Thyroid gland (tissue), 4 donors: ENCODE results near the gene COL7A1. TPM values are rescaled to one million over a fixed set of nuclear protein-coding genes. Genes with fewer than 3 reads are reported as not detected.

Source experiments
- DNase-seq, 2 donors: peaks; one replicate each; pipeline ENCODE4 v3.0.0-alpha.2; 2019
- H3K27ac ChIP-seq, 3 donors: fragments of 200-600 bp; sonication (generic); 1 replicate in 2 of 3; 2 replicates in 1 of 3; pipeline ENCODE4 v1.5.1; 2016 to 2019; ENCODE audit warnings: mild to moderate bottlenecking in 1 of 3, moderate library complexity in 1 of 3
- H3K27me3 ChIP-seq: fragments of 200-600 bp; sonication (generic); one replicate; pipeline ENCODE4 v1.5.1; 2019
- H3K36me3 ChIP-seq, 2 donors: fragments of 200-600 bp; sonication (generic); one replicate each; pipeline ENCODE4 v1.5.1; 2016 to 2019
- H3K4me1 ChIP-seq, 2 donors: fragments of 200-600 bp; sonication (generic); one replicate each; pipeline ENCODE4 v1.5.1; 2017 to 2019
- H3K4me3 ChIP-seq, 3 donors: fragments of 200-600 bp; sonication (generic); replicated peaks in 1 of 3; 1 replicate in 2 of 3; 2 replicates in 1 of 3; pipeline ENCODE4 v1.5.1; 2016; ENCODE audit warnings: mild to moderate bottlenecking in 1 of 3
- H3K9me3 ChIP-seq: fragments of 200-600 bp; sonication (generic); one replicate; pipeline ENCODE4 v1.5.1; 2017
- POLR2A ChIP-seq, 2 donors: fragments of 450-650 bp; IDR thresholded peaks; one replicate each; pipeline ENCODE4 v1.6.1; 2017; ENCODE audit warnings: antibody characterized with exemption in 2 of 2, mild to moderate bottlenecking in 2 of 2, moderate library complexity in 1 of 2
- WGBS, 2 donors: methylation state at CpG; one replicate each; pipeline ENCODE4 v1.1.5; 2017; 5-methylcytosine and 5-hydroxymethylcytosine counted together
- intact Hi-C: fragments of 100-400 bp; cut with DNase I; formaldehyde crosslinking; loops from one replicate; pipeline ENCODE4 v1.15.1; 2023
- total RNA-seq, 4 donors: library from RNA; depleted of rRNA; stranded (reverse); fragments of >200 nt; gene quantifications; one replicate each; pipeline ENCODE4 v1.2.3, GENCODE V29; 2016
- TF ChIP-seq, protein P1 (sequence below), 6 experiments: fragments of 200-600 bp in 3 of 6; fragments of 450-650 bp in 3 of 6; sonication (generic) in 3 of 6; IDR thresholded peaks; one replicate each; pipeline ENCODE4 v1.5.1; 2016 to 2019; ENCODE audit warnings: antibody characterized with exemption in 6 of 6, mild to moderate bottlenecking in 2 of 6, inconsistent platforms in 1 of 6, moderate library complexity in 1 of 6

The COL7A1 gene
- total RNA-seq, 4 donors from 2014 or later = 0.34 to 1.0 (median 0.80) TPM

DNA sequence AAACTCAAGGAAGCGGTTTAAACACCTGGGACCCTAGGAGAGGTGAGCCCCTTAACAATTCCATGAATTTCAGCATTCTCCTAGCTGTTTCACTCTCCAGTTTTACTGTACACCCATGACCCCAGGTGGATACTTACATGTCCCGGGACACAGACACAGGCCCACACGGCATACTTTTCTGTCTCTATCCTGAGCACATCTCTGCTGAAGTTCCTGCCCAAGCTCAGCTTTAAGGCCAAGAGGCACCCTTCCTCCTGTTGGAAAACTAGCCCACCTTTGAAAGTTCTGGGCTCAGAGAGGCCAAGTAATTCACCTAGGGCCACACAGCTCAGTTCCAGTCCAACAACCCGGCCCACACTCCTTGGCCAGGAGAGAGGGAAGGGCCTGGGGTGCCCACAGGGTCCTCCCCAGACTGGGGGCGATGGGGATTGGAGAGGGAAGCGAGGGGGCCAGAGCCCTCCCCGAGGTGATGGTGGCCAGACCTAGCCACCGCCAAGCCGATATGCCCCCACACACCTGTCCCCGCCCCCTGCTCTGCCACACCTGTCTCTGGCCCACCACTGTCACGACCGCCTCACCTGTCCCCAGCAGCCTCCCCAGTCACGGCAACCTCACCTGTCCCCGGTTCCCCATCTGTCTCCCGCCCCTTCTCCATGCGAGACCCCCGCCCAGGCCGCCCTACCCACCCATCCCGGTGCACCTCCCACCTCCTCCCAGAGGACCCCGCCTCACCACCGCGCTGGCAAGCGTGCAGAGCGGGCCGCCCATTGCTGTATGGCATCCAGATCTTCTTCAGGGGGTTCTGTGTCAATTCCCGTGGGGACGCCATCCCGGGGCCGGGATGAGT is 39.0 kb downstream of the COL7A1 start:
- Histone ChIP-seq H3K36me3 (no peaks in the 10 kb centered on the region), H3K9me3 (no peaks in the 10 kb centered on the region), H3K27ac (no peak overlapping the region), H3K4me1 (peaks cover 23 to 30% of the 10 kb centered on the region in 2 donors), H3K27me3 (no peaks in the 10 kb centered on the region), H3K4me3 (peak overlapping the region in 1 of 3 donors; percentile 47)
- no peak for DNase-seq
- WGBS, 2 donors = 24 to 34% methylated on average over 17 to 20 of the region's 29 CpGs
- TF ChIP-seq, protein P1, sequence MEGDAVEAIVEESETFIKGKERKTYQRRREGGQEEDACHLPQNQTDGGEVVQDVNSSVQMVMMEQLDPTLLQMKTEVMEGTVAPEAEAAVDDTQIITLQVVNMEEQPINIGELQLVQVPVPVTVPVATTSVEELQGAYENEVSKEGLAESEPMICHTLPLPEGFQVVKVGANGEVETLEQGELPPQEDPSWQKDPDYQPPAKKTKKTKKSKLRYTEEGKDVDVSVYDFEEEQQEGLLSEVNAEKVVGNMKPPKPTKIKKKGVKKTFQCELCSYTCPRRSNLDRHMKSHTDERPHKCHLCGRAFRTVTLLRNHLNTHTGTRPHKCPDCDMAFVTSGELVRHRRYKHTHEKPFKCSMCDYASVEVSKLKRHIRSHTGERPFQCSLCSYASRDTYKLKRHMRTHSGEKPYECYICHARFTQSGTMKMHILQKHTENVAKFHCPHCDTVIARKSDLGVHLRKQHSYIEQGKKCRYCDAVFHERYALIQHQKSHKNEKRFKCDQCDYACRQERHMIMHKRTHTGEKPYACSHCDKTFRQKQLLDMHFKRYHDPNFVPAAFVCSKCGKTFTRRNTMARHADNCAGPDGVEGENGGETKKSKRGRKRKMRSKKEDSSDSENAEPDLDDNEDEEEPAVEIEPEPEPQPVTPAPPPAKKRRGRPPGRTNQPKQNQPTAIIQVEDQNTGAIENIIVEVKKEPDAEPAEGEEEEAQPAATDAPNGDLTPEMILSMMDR (IDR thresholded peaks at IDR 0.05) = no peak
- TF ChIP-seq POLR2A (IDR thresholded peaks at IDR 0.05) = no peak
- intact Hi-C loops = no loop called here

DNA sequence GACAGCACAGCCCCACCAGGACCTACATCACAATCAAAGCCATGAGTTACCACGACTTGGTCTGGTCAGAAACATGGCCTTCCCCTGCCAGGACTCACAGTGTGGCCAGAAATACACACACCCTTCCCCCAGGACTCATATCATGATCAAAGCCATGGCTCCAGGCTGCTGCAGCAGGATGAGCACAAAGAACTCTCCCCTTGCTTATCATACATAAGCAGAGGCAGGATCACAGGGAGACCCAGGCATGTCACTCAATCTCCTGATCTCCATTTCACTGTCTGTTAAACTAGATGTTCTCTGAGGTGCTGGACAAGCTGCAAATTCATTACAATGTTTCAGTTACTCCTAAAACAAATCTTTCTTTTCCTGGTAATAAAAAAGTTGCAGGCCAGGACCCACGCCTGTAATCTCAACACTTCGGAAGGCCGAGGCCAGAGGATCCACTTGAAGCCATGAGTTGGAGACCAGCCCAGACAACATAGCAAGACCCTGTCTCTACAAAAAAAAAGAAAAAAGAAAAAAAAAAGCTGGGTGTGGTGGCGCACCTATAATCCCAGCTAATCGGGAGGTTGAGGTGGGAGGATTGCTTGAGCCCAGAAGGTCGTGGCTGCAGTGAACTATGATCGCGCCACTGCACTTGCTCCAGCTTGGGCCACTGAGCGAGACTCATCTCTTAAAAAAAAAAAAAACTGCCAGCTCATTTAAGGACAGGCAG is 39.7 kb downstream of the COL7A1 start:
- Histone ChIP-seq H3K9me3 (no peaks in the 10 kb centered on the region), H3K27me3 (no peaks in the 10 kb centered on the region), H3K4me3 (no peak overlapping the region), H3K36me3 (no peaks in the 10 kb centered on the region), H3K4me1 (peaks cover 16 to 22% of the 10 kb centered on the region in 2 donors), H3K27ac (no peak overlapping the region)
- intact Hi-C loops = no loop called here
- TF ChIP-seq, protein P1 (IDR thresholded peaks at IDR 0.05) = no peak
- TF ChIP-seq POLR2A (IDR thresholded peaks at IDR 0.05) = no peak
- DNase-seq = peak; percentile 26 to 48
- 73 to 80% methylated on average over 10 of the region's 10 CpGs for WGBS, 2 donors

DNA sequence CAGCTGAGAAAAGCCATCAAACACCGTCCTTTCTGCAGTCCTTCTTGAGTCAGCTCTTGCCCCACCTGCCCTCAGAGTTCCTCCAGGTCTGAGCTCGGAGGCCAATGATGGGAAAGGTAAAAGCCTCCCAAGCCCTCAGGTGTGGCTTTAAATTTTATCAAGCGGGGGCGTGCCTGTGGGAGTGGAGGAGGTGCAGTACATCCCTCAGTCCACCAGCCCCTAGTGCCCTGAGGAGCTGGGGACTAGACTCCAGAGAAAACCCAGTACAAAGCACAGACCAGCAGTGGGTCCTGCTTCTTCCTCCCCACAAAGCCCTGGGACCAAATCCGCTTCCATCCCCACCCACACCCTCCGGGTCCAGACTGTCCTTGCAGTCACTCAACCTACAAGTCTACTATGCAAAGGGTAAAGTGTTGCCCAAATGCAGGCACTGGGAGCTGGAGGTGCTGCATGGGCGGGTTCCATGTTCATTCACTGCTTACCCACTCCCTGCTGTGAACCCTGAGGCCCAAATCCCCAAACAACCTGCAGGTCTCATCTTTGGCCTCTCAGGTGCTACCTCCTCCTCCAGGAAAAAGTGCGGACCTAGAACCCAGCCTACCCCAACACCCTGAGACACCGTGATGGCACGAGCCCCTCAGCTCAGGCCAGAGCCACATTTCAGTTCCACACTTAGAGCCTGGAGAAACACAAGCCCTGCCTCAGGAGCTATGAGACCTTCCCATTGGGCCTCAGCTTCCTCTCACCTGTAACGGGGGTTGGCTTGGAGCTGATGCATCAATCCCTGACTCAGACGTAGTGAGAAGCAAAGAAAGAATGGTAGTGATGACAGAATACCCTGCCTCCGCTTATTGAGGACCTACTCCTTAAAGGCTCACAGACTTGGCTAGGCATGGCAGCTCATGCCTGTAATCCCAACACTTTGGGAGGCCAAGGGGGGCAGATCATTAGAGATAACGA is 41.0 kb downstream of the COL7A1 start:
- H3K9me3 ChIP-seq = no peaks in the 10 kb centered on the region
- no peak for TF ChIP-seq POLR2A (IDR thresholded peaks at IDR 0.05)
- TF ChIP-seq, protein P1 (IDR thresholded peaks at IDR 0.05) = no peak
- 82 to 87% methylated on average over 14 of the region's 14 CpGs for WGBS, 2 donors
- no peak for DNase-seq
- peaks cover 15 to 16% of the 10 kb centered on the region in 2 donors for H3K4me1 ChIP-seq
- H3K4me3 ChIP-seq = no peak overlapping the region
- no peak overlapping the region for H3K27ac ChIP-seq
- H3K36me3 ChIP-seq = no peaks in the 10 kb centered on the region
- intact Hi-C loops = no loop called here
- H3K27me3 ChIP-seq = no peaks in the 10 kb centered on the region

DNA sequence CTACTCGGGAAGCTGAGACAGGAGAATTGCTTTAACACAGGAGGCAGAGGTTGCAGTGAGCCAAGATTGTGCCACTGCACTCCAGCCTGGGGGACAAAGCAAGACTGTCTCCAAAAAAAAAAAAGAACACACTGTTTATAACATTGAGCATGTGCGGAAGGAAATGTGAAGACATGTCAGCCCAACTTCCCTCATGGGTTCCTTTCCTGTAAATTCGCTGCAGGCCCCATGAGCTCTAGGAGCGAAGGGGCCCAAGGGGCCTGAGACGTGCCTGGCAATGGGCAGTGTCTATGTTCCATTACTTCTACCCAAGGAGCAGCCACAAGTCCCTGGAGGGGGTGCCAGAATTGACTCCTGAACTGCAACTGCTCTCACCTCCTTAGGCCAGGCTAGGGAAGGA is 41.8 kb downstream of the COL7A1 start:
- no peak overlapping the region for H3K27ac ChIP-seq
- H3K36me3 ChIP-seq = no peaks in the 10 kb centered on the region
- H3K9me3 ChIP-seq = no peaks in the 10 kb centered on the region
- TF ChIP-seq POLR2A (IDR thresholded peaks at IDR 0.05) = no peak
- TF ChIP-seq, protein P1 (IDR thresholded peaks at IDR 0.05) = no peak
- H3K4me3 ChIP-seq = no peak overlapping the region
- WGBS, 2 donors = 92 to 94% methylated on average over 5 of the region's 5 CpGs
- no peak for DNase-seq
- peaks cover 15 to 16% of the 10 kb centered on the region in 2 donors for H3K4me1 ChIP-seq
- intact Hi-C loops = no loop called here
- H3K27me3 ChIP-seq = no peaks in the 10 kb centered on the region
